H9 (cell line): Measurements from ENCODE around the gene ARID1A. TPM values are rescaled to one million over a fixed set of nuclear protein-coding genes. Genes with fewer than 3 reads are reported as not detected.

Source experiments
- DNase-seq: peaks from one replicate; pipeline ENCODE4 v3.0.0-alpha.2; 2017
- H2AFZ ChIP-seq: one replicate; pipeline ENCODE4 v1.6.1; 2013; ENCODE audit warnings: mild to moderate bottlenecking, low read length, control low read depth, moderate library complexity
- H2AK5ac ChIP-seq: 2 replicates; pipeline ENCODE4 v1.6.1; 2013; ENCODE audit warnings: low read length, control low read depth, mixed read lengths; ENCODE audit not compliant: insufficient read length
- H2BK120ac ChIP-seq: one replicate; pipeline ENCODE4 v1.6.1; 2013; ENCODE audit warnings: low read depth, mild to moderate bottlenecking, low read length, control low read depth, inconsistent platforms; ENCODE audit not compliant: poor library complexity, severe bottlenecking
- H2BK12ac ChIP-seq: 2 replicates; pipeline ENCODE4 v1.6.1; 2013; ENCODE audit warnings: low read length, control low read depth, mixed read lengths, low read depth; ENCODE audit not compliant: insufficient read length
- H2BK15ac ChIP-seq: 2 replicates; pipeline ENCODE4 v1.6.1; 2013; ENCODE audit warnings: low read depth, low read length, control low read depth
- H2BK20ac ChIP-seq: one replicate; pipeline ENCODE4 v1.6.1; 2013; ENCODE audit warnings: low read depth, mild to moderate bottlenecking, low read length, control low read depth, inconsistent platforms; ENCODE audit not compliant: poor library complexity, severe bottlenecking
- H2BK5ac ChIP-seq: 2 replicates; pipeline ENCODE4 v1.6.1; 2013; ENCODE audit warnings: low read length, control low read depth, mixed read lengths; ENCODE audit not compliant: insufficient read length
- H3K14ac ChIP-seq: 2 replicates; pipeline ENCODE4 v1.6.1; 2013; ENCODE audit warnings: low read length, control low read depth; ENCODE audit not compliant: insufficient read depth
- H3K18ac ChIP-seq: 2 replicates; pipeline ENCODE4 v1.6.1; 2013; ENCODE audit warnings: low read depth, mild to moderate bottlenecking, mixed read lengths, low read length, control low read depth; ENCODE audit not compliant: insufficient read length
- H3K23ac ChIP-seq: 2 replicates; pipeline ENCODE4 v1.6.1; 2013; ENCODE audit warnings: low read length, control low read depth, mixed read lengths, low read depth; ENCODE audit not compliant: insufficient read length
- H3K23me2 ChIP-seq: 2 replicates; pipeline ENCODE4 v1.6.1; 2013; ENCODE audit warnings: low read depth, mild to moderate bottlenecking, mixed read lengths, low read length, control low read depth; ENCODE audit not compliant: insufficient read length, poor library complexity, severe bottlenecking
- H3K27ac ChIP-seq: 2 replicates; pipeline ENCODE4 v1.5.1; 2013; ENCODE audit warnings: low read length, control low read depth, mixed read lengths, low read depth; ENCODE audit not compliant: insufficient read length
- H3K27me3 ChIP-seq: 2 replicates; pipeline ENCODE4 v1.6.1; 2013; ENCODE audit warnings: low read length, control low read depth, inconsistent platforms; ENCODE audit not compliant: insufficient read depth
- H3K4ac ChIP-seq: 2 replicates; pipeline ENCODE4 v1.6.1; 2013; ENCODE audit warnings: low read depth, mild to moderate bottlenecking, control low read depth, inconsistent platforms, low read length, moderate library complexity
- H3K4me1 ChIP-seq: 2 replicates; pipeline ENCODE4 v1.6.1; 2013; ENCODE audit warnings: low read length, control low read depth, inconsistent platforms; ENCODE audit not compliant: insufficient read depth
- H3K4me2 ChIP-seq: 2 replicates; pipeline ENCODE4 v1.6.1; 2013; ENCODE audit warnings: low read length, control low read depth, mixed read lengths; ENCODE audit not compliant: insufficient read length, insufficient read depth
- H3K56ac ChIP-seq: 2 replicates; pipeline ENCODE4 v1.6.1; 2013; ENCODE audit warnings: low read depth, mild to moderate bottlenecking, mixed read lengths, low read length, control low read depth; ENCODE audit not compliant: insufficient read length
- H3K79me1 ChIP-seq: 2 replicates; pipeline ENCODE4 v1.6.1; 2013; ENCODE audit warnings: low read depth, mild to moderate bottlenecking, moderate library complexity, low read length, control low read depth, inconsistent platforms; ENCODE audit not compliant: insufficient read depth, poor library complexity, severe bottlenecking
- H3K79me2 ChIP-seq: 2 replicates; pipeline ENCODE4 v1.6.1; 2013; ENCODE audit warnings: low read length, control low read depth, inconsistent platforms; ENCODE audit not compliant: insufficient read depth
- H3K9ac ChIP-seq: 2 replicates; pipeline ENCODE4 v1.6.1; 2013; ENCODE audit warnings: low read length, control low read depth, mixed read lengths; ENCODE audit not compliant: insufficient read length; ENCODE audit errors: extremely low read depth
- H3K9me3 ChIP-seq: one replicate; pipeline ENCODE4 v1.6.1; 2013; ENCODE audit warnings: low read depth, low read length, inconsistent platforms; ENCODE audit not compliant: control insufficient read depth
- H3T11ph ChIP-seq: one replicate; pipeline ENCODE4 v1.6.1; 2013; ENCODE audit warnings: mild to moderate bottlenecking, low read length, control low read depth, inconsistent platforms
- H4K20me1 ChIP-seq: one replicate; pipeline ENCODE4 v1.6.1; 2013; ENCODE audit not compliant: control insufficient read depth, insufficient read length, insufficient read depth
- H4K5ac ChIP-seq: 2 replicates; pipeline ENCODE4 v1.6.1; 2013; ENCODE audit warnings: low read depth, mild to moderate bottlenecking, mixed read lengths, low read length, control low read depth; ENCODE audit not compliant: insufficient read length
- H4K8ac ChIP-seq: replicated peaks from 2 replicates; pipeline ENCODE4 v1.6.1; 2013; ENCODE audit warnings: low read length, control low read depth, mixed read lengths, low read depth; ENCODE audit not compliant: insufficient read length
- H4K91ac ChIP-seq: 2 replicates; pipeline ENCODE4 v1.6.1; 2013; ENCODE audit warnings: low read depth, mild to moderate bottlenecking, moderate library complexity, mixed read lengths, low read length, control low read depth; ENCODE audit not compliant: insufficient read length
- H3K27ac Mint-ChIP-seq, 3 experiments: 2 replicates in 2 of 3; 3 replicates in 1 of 3; pipeline ENCODE4 v1.8.0; 2020 to 2021; ENCODE audit warnings: mixed read lengths in 3 of 3, mild to moderate bottlenecking in 1 of 3, moderate library complexity in 1 of 3
- H3K27me3 Mint-ChIP-seq: 2 replicates; pipeline ENCODE4 v1.8.0; 2021; ENCODE audit warnings: low read depth, mild to moderate bottlenecking, moderate library complexity, mixed read lengths
- H3K36me3 Mint-ChIP-seq, 3 experiments: 2 replicates in 2 of 3; 3 replicates in 1 of 3; pipeline ENCODE4 v1.8.0; 2020 to 2021; ENCODE audit warnings: low read depth in 3 of 3, mixed read lengths in 3 of 3; ENCODE audit not compliant: insufficient read depth in 1 of 3
- H3K4me1 Mint-ChIP-seq, 2 experiments: 2 replicates each; pipeline ENCODE4 v1.8.0; 2020; ENCODE audit warnings: mixed read lengths in 2 of 2
- H3K4me3 Mint-ChIP-seq, 2 experiments: 2 replicates in 1 of 2; 3 replicates in 1 of 2; pipeline ENCODE4 v1.8.0; 2020 to 2021; ENCODE audit warnings: mild to moderate bottlenecking in 2 of 2, mixed read lengths in 2 of 2, moderate library complexity in 1 of 2
- H3K9me3 Mint-ChIP-seq, 2 experiments: 2 replicates in 1 of 2; 3 replicates in 1 of 2; pipeline ENCODE4 v1.8.0; 2020; ENCODE audit warnings: mild to moderate bottlenecking in 2 of 2, mixed read lengths in 2 of 2, moderate library complexity in 1 of 2
- WGBS: extraction: QIAGEN DNeasy Blood & Tissue Kit; methylation state at CpG from one replicate; pipeline ENCODE4 v1.1.7; 2013; ENCODE audit warnings: missing lambda C conversion rate, low lambda C conversion rate, mixed read lengths; ENCODE audit not compliant: insufficient read length; ENCODE audit errors: extremely low coverage; 5-methylcytosine and 5-hydroxymethylcytosine counted together
- total RNA-seq: library from RNA; stranded (reverse); gene quantifications from 2 replicates; pipeline ENCODE4 v1.2.1, GENCODE V29; 2021
- TF ChIP-seq, protein P1 (sequence below): fragments of 200-600 bp; sonication (generic); conservative IDR thresholded peaks from 3 replicates; pipeline ENCODE4 v1.8.0; 2021; ENCODE audit warnings: antibody characterized with exemption, mild to moderate bottlenecking

The ARID1A gene
- total RNA-seq, 1 experiment from 2014 or later: 147 TPM

DNA sequence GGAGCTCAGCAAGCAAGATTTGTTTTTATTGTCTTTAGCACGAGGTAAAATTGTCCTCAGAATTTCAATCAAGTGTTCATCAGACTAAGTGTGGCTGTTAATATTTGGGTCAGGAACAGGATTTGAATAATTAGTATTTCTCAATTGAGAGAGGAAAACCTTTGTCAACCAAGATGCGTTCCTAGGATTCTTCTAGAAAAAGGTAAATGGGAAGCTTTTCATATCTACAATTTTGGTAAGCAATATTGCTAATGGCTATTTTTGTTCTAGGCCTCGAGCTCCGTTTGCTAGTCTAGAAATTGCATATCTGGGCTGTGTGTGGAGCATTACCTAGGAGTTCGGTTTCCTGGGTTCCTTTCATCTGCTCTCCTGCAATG lies 87.8 kb downstream of the ARID1A start:
- H2BK5ac ChIP-seq: no peak overlapping the region
- H3K27ac Mint-ChIP-seq: peak overlapping the region; percentile 33 to 55 (median 34); a peak in 3 of 7 replicates
- no peaks in the 10 kb centered on the region for H3K79me2 ChIP-seq
- H2AFZ ChIP-seq: no peak overlapping the region
- H3K9ac ChIP-seq: no peak overlapping the region
- H3K23me2 ChIP-seq: peaks cover 5% of the 10 kb centered on the region
- no peak for DNase-seq
- H4K8ac ChIP-seq: no peak overlapping the region
- H4K5ac ChIP-seq: no peak overlapping the region
- H3K23ac ChIP-seq: no peak overlapping the region
- no peaks in the 10 kb centered on the region; the same call in 1 of the 2 replicates for H3K27me3 Mint-ChIP-seq
- H3K36me3 Mint-ChIP-seq: peaks cover 14 to 43% (median 37%) of the 10 kb centered on the region in 3 experiments
- no peak overlapping the region for H2BK20ac ChIP-seq
- no peaks in the 10 kb centered on the region for H3K9me3 Mint-ChIP-seq
- H3K18ac ChIP-seq: no peak overlapping the region
- no peak overlapping the region for H2AK5ac ChIP-seq
- H3K27ac ChIP-seq: no peak overlapping the region
- H2BK15ac ChIP-seq: no peak overlapping the region
- no peak overlapping the region for H3K4ac ChIP-seq
- H4K91ac ChIP-seq: no peak overlapping the region
- no peak overlapping the region for H3K14ac ChIP-seq
- H3K4me1 ChIP-seq: 0 out of 2 replicates have a peak, but pooled peaks cover 2% of the 10 kb centered on the region
- H3K9me3 ChIP-seq: no peaks in the 10 kb centered on the region
- H3T11ph ChIP-seq: no peak overlapping the region
- WGBS: no CpG with 5 or more reads among the region's 5 CpGs
- peaks cover 45 to 52% of the 10 kb centered on the region in 2 experiments for H3K4me1 Mint-ChIP-seq
- no peak overlapping the region for H2BK120ac ChIP-seq
- H3K27me3 ChIP-seq: no peaks in the 10 kb centered on the region
- TF ChIP-seq, protein P1, sequence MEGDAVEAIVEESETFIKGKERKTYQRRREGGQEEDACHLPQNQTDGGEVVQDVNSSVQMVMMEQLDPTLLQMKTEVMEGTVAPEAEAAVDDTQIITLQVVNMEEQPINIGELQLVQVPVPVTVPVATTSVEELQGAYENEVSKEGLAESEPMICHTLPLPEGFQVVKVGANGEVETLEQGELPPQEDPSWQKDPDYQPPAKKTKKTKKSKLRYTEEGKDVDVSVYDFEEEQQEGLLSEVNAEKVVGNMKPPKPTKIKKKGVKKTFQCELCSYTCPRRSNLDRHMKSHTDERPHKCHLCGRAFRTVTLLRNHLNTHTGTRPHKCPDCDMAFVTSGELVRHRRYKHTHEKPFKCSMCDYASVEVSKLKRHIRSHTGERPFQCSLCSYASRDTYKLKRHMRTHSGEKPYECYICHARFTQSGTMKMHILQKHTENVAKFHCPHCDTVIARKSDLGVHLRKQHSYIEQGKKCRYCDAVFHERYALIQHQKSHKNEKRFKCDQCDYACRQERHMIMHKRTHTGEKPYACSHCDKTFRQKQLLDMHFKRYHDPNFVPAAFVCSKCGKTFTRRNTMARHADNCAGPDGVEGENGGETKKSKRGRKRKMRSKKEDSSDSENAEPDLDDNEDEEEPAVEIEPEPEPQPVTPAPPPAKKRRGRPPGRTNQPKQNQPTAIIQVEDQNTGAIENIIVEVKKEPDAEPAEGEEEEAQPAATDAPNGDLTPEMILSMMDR: no peak
- no peak overlapping the region for H3K4me3 Mint-ChIP-seq
- no peaks in the 10 kb centered on the region for H4K20me1 ChIP-seq
- H3K56ac ChIP-seq: no peak overlapping the region
- H2BK12ac ChIP-seq: no peak overlapping the region
- no peaks in the 10 kb centered on the region for H3K79me1 ChIP-seq
- no peak overlapping the region for H3K4me2 ChIP-seq
